Activated CD8-positive, alpha-beta T cell treated with anti-CD3 and anti-CD28 coated beads for 36 hours (primary cell): ENCODE measurements around the gene MPHOSPH8. TPM values are rescaled to one million over a fixed set of nuclear protein-coding genes. Genes with fewer than 3 reads are reported as not detected.
"Not testable (repeated sequence)": the region's sequence is repeated elsewhere in the genome, so short reads cannot be mapped to it uniquely, and the experiment has no call there.

Source experiments
- ATAC-seq: fragments of 200-7000 bp; cut with Tn5 transposase; one replicate; pipeline ENCODE4 v1.10.0; 2021; ENCODE audit warnings: mild to moderate bottlenecking, moderate library complexity
- CTCF ChIA-PET: fragments of 350-600 bp; sonication (Branson Sonifier 250); formaldehyde crosslinking; loops from one replicate; lab custom pipeline; 2021; ENCODE audit warnings: antibody characterized with exemption; lab: Charles Lee
- POLR2A ChIA-PET: fragments of 350-600 bp; sonication (Branson Sonifier 250); formaldehyde crosslinking; loops from one replicate; lab custom pipeline; 2021; ENCODE audit warnings: antibody characterized with exemption; lab: Charles Lee
- DNase-seq: peaks from one replicate; pipeline ENCODE4 v3.0.0-alpha.2; 2020
- H3K27ac Mint-ChIP-seq: one replicate; pipeline ENCODE4 v1.8.0; 2021; ENCODE audit warnings: mild to moderate bottlenecking, mixed read lengths
- H3K27me3 Mint-ChIP-seq: one replicate; pipeline ENCODE4 v1.8.0; 2021; ENCODE audit warnings: mixed read lengths
- H3K36me3 Mint-ChIP-seq: one replicate; pipeline ENCODE4 v1.8.0; 2021; ENCODE audit warnings: low read depth, mixed read lengths
- H3K4me1 Mint-ChIP-seq: one replicate; pipeline ENCODE4 v1.8.0; 2021; ENCODE audit warnings: low read depth, mixed read lengths
- H3K4me3 Mint-ChIP-seq: one replicate; pipeline ENCODE4 v1.8.0; 2021; ENCODE audit warnings: mild to moderate bottlenecking, moderate library complexity, mixed read lengths
- H3K9me3 Mint-ChIP-seq: one replicate; pipeline ENCODE4 v1.8.0; 2021; ENCODE audit warnings: mixed read lengths
- CTCF ChIP-seq: fragments of 200-600 bp; IDR thresholded peaks from one replicate; pipeline ENCODE4 v1.8.0; 2022; ENCODE audit warnings: antibody characterized with exemption, mild to moderate bottlenecking
- intact Hi-C: fragments of 100-400 bp; cut with micrococcal nuclease; formaldehyde crosslinking; loops from one replicate; pipeline ENCODE4 v1.10.0; 2022
- total RNA-seq, 2 experiments: library from RNA; stranded (reverse); gene quantifications; one replicate each; pipeline ENCODE4 v1.2.3, GENCODE V29; 2021

MPHOSPH8 gene
- total RNA-seq, 2 experiments from 2014 or later: 26.9 to 27.4 TPM

GRCh38 chr13:19624265-19624664 is 9.2 kb upstream of the MPHOSPH8 start:
- no peaks in the 10 kb centered on the region for H3K4me1 Mint-ChIP-seq
- H3K36me3 Mint-ChIP-seq: no peaks in the 10 kb centered on the region
- H3K9me3 Mint-ChIP-seq: no peaks in the 10 kb centered on the region
- ATAC-seq: no peak
- CTCF ChIA-PET: interaction anchor here (1.8 kb wide), 1 partner anchor 8 kb away, joined by 4 read pairs; no protein-coding TSS in a partner anchor
- peaks cover 17% of the 10 kb centered on the region for H3K27me3 Mint-ChIP-seq
- intact Hi-C loops: no loop called here
- TF ChIP-seq CTCF: no peak
- H3K27ac Mint-ChIP-seq: no peak overlapping the region
- no peak for DNase-seq
- H3K4me3 Mint-ChIP-seq: no peak overlapping the region
- POLR2A ChIA-PET: no interaction called here

GRCh38 chr13:19632915-19633478 is 462 bp upstream of the MPHOSPH8 start:
- H3K9me3 Mint-ChIP-seq: peaks cover 2% of the 10 kb centered on the region
- peak overlapping the region; percentile 100 for H3K27ac Mint-ChIP-seq
- H3K36me3 Mint-ChIP-seq: peaks cover 25% of the 10 kb centered on the region
- POLR2A ChIA-PET: interaction anchor here (0.9 kb wide), 1 partner anchor 12 kb away, joined by 3 read pairs; no protein-coding TSS in a partner anchor
- no peak for ATAC-seq
- CTCF ChIA-PET: interaction anchor here (0.7 to 2.4 kb wide), 4 partner anchors 9 to 324 kb away, joined by 3 to 11 read pairs (median 4); no protein-coding TSS in a partner anchor
- H3K4me3 Mint-ChIP-seq: peak overlapping the region; percentile 100
- peaks cover 23% of the 10 kb centered on the region for H3K4me1 Mint-ChIP-seq
- H3K27me3 Mint-ChIP-seq: no peaks in the 10 kb centered on the region
- intact Hi-C loops: no loop called here
- no peak for TF ChIP-seq CTCF
- no peak for DNase-seq

- peaks cover 26% of the 10 kb centered on the region for H3K4me1 Mint-ChIP-seq
- ChIA-PET CTCF (interaction anchor here (1.0 to 2.4 kb wide), 2 partner anchors 16 to 46 kb away, joined by 3 to 11 read pairs; no protein-coding TSS in a partner anchor), POLR2A (no interaction called here)
- peaks cover 30% of the 10 kb centered on the region for H3K36me3 Mint-ChIP-seq
- peaks cover 2% of the 10 kb centered on the region for H3K9me3 Mint-ChIP-seq
- no peak for ATAC-seq
- H3K27ac Mint-ChIP-seq: peak overlapping the region; percentile 100
- peak overlapping the region; percentile 100 for H3K4me3 Mint-ChIP-seq
- no peak for DNase-seq
- intact Hi-C loops: no loop called here
- H3K27me3 Mint-ChIP-seq: no peaks in the 10 kb centered on the region
- TF ChIP-seq CTCF: no peak
Measured at GRCh38 chr13:19634256-19634740, 839 bp downstream of the MPHOSPH8 start.

DNA sequence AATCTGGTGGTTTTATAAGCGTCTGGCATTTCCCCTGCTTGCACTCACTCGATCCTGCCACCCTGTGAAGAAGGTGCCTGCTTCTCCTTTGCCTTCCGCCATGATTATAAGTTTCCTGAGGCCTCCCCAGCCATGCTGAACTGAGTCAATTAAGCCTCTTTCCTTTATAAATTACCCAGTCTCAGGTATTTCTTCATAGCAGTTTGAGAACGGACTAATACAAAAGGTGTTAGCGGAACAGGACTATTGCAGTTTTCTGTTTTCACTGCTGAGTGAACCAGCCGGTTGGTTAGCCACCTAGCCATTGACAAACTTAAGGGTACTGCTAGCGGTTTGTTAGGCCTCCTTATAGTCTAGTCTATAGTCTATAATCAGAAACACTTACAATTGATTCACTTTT is 2.5 kb downstream of the MPHOSPH8 start:
- Mint-ChIP-seq H3K27ac (peak overlapping the region; percentile 23), H3K4me3 (peak overlapping the region; percentile 100), H3K4me1 (peaks cover 36% of the 10 kb centered on the region), H3K36me3 (peaks cover 26% of the 10 kb centered on the region)
- DNase-seq, intact Hi-C loops, H3K9me3 Mint-ChIP-seq, ATAC-seq, POLR2A ChIA-PET, H3K27me3 Mint-ChIP-seq, CTCF ChIA-PET: not testable (repeated sequence)

DNA sequence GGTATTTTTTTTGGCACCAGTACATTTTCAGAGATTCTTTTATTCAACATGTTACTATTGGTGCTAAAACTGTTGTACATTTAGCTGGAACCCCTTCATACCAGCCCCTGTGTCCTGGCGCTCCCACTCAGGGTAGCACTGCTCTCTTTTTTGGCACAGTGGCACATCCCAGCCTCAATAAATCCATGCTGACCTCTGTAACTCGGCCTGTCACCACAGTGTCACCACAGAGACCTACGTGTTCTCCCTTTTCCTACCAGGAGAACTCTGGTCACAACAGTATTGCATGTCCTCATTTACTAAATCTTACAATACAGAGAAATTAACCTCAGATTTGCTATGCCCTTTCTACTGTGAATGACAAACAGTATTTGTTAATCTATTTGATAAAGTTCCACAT is 10.2 kb downstream of the MPHOSPH8 start:
- no peak for TF ChIP-seq CTCF
- POLR2A ChIA-PET: no interaction called here
- Mint-ChIP-seq H3K4me1 (peaks cover 21% of the 10 kb centered on the region), H3K4me3 (no peak overlapping the region), H3K27ac (no peak overlapping the region), H3K9me3 (no peaks in the 10 kb centered on the region), H3K27me3 (no peaks in the 10 kb centered on the region), H3K36me3 (peaks cover 40% of the 10 kb centered on the region)
- intact Hi-C loops: no loop called here
- DNase-seq: no peak
- CTCF ChIA-PET: no interaction called here
- ATAC-seq: no peak
